ENCODE results near the gene NUPR2. TPM values are rescaled to one million over a fixed set of nuclear protein-coding genes. Genes with fewer than 3 reads are reported as not detected.
"Not testable (repeated sequence)": the region's sequence is repeated elsewhere in the genome, so short reads cannot be mapped to it uniquely, and the experiment has no call there.

Gene NUPR2
- total RNA-seq, 1 experiment from 2014 or later: not detected

DNA sequence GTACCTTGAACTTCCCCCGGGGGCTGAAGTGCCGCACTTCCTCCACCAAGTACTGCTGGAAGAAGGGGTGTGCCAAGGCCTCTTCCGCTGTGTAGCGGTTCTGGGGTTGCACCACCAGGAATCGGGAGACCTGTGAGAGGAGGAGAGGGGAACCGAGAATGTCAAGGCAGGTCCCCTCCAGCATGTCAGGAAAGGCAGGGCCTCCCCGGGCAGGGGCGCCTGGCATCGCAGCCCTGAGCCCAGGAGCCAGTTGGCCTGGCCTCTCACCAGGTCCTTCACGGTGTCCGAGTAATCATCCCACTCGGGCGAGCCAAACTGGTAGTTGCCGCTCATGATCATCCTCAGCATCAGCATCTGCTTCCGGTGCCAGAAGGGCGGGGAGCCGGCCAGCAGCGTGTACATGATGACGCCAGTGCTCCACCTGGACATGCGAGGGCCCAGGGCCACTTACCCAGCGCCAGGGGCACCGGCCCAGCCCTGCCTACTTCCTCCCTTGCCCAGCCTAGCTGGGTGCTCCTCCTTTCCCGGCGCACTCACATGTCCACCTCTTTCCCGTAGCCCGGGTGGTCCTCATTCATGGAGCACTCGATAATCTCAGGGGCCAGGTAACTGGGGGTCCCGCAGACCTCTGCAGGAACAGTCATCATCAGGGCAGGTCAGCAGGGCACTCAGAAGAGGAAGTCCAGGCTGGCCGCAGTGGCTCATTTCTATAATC, 34.4 kb downstream of the NUPR2 start:
- no peaks in the 10 kb centered on the region for H3K9me3 Mint-ChIP-seq (ENCODE audit: unreplicated experiment)
- H3K4me1 Mint-ChIP-seq (ENCODE audit: low read depth, unreplicated experiment): no peaks in the 10 kb centered on the region
- H3K27me3 Mint-ChIP-seq (ENCODE audit: insufficient read depth, unreplicated experiment): no peaks in the 10 kb centered on the region
- Histone ChIP-seq H3K27me3 (replicated peaks; ENCODE audit: control insufficient read depth, insufficient read depth, low read length) (no peaks in the 10 kb centered on the region), H3K4me1 (no peaks in the 10 kb centered on the region), H3K36me3 (ENCODE audit: control insufficient read depth, insufficient read depth, low read length) (peaks cover 1% of the 10 kb centered on the region; the same call in 1 of the 2 replicates), H3K4me3 (ENCODE audit: low read depth, low read length) (no peak overlapping the region), H3K9me3 (no peaks in the 10 kb centered on the region)
- BruUV-seq (replicated peaks): no TSS peak
- POLR2A ChIA-PET: no interaction called here
- H3K27ac Mint-ChIP-seq (ENCODE audit: unreplicated experiment): no peak overlapping the region
- no peak for DNase-seq
- H3K36me3 Mint-ChIP-seq (ENCODE audit: insufficient read depth, unreplicated experiment): peaks cover 7% of the 10 kb centered on the region
- TF ChIP-seq CTCF (IDR thresholded peaks at IDR 0.05; ENCODE audit: insufficient read depth in 1 of 2, low read depth in 1 of 2, low read length in 1 of 2, severe bottlenecking in 1 of 2, unreplicated experiment in 1 of 2): no peak
- CTCF ChIA-PET: no interaction called here
- intact Hi-C loops (cut with micrococcal nuclease; ENCODE audit: unreplicated experiment): no loop called here
- H3K4me3 Mint-ChIP-seq (ENCODE audit: unreplicated experiment): no peak overlapping the region

GRCh38 chr7:56080726-56081435, 35.3 kb downstream of the NUPR2 start:
- not testable (repeated sequence) for H3K9me3 ChIP-seq

DNA sequence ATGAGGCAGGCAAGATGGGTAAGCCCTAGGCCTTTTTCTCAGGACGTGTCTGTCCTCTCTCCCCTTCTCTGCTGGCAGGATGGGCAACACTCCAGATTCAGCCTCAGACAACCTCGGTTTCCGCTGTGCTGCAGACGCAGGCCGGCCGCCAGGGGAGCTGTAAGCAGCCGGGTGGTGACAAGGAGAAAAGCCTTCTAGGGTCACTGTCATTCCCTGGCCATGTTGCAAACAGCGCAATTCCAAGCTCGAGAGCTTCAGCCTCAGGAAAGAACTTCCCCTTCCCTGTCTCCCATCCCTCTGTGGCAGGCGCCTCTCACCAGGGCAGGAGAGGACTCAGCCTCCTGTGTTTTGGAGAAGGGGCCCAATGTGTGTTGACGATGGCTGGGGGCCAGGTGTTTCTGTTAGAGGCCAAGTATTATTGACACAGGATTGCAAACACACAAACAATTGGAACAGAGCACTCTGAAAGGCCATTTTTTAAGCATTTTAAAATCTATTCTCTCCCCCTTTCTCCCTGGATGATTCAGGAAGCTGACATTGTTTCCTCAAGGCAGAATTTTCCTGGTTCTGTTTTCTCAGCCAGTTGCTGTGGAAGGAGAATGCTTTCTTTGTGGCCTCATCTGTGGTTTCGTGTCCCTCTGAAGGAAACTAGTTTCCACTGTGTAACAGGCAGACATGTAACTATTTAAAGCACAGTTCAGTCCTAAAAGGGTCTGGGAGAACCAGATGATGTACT, 36.6 kb downstream of the NUPR2 start:
- ChIA-PET CTCF (no interaction called here), POLR2A (no interaction called here)
- Mint-ChIP-seq H3K9me3 (ENCODE audit: unreplicated experiment) (no peaks in the 10 kb centered on the region), H3K4me3 (ENCODE audit: unreplicated experiment) (no peak overlapping the region), H3K4me1 (ENCODE audit: low read depth, unreplicated experiment) (no peaks in the 10 kb centered on the region), H3K36me3 (ENCODE audit: insufficient read depth, unreplicated experiment) (peaks cover 11% of the 10 kb centered on the region), H3K27ac (ENCODE audit: unreplicated experiment) (no peak overlapping the region), H3K27me3 (ENCODE audit: insufficient read depth, unreplicated experiment) (no peaks in the 10 kb centered on the region)
- no peak for DNase-seq
- TSS peak; percentile 81 for BruUV-seq (replicated peaks)
- peak in 1 of 2 experiments; percentile 24 for TF ChIP-seq CTCF (IDR thresholded peaks at IDR 0.05; ENCODE audit: insufficient read depth in 1 of 2, low read depth in 1 of 2, low read length in 1 of 2, severe bottlenecking in 1 of 2, unreplicated experiment in 1 of 2)
- H3K4me1 ChIP-seq: no peaks in the 10 kb centered on the region
- H3K36me3 ChIP-seq (ENCODE audit: control insufficient read depth, insufficient read depth, low read length): peaks cover 1% of the 10 kb centered on the region; the same call in 1 of the 2 replicates
- intact Hi-C loops (cut with micrococcal nuclease; ENCODE audit: unreplicated experiment): loop anchor here (10.0 kb wide), 2 partner anchors 195 to 335 kb away; partner anchors contain the start of gene ZNF713
- no peak overlapping the region for H3K4me3 ChIP-seq (ENCODE audit: low read depth, low read length)
- H3K27me3 ChIP-seq (replicated peaks; ENCODE audit: control insufficient read depth, insufficient read depth, low read length): no peaks in the 10 kb centered on the region
- no peaks in the 10 kb centered on the region for H3K9me3 ChIP-seq

More at GRCh38 chr7:56080726-56081435, 35.3 kb downstream of the NUPR2 start:
- H3K27ac Mint-ChIP-seq (ENCODE audit: unreplicated experiment); H3K36me3 Mint-ChIP-seq (ENCODE audit: insufficient read depth, unreplicated experiment); H3K9me3 Mint-ChIP-seq (ENCODE audit: unreplicated experiment); BruUV-seq (replicated peaks); H3K36me3 ChIP-seq (ENCODE audit: control insufficient read depth, insufficient read depth, low read length); H3K27me3 Mint-ChIP-seq (ENCODE audit: insufficient read depth, unreplicated experiment); H3K4me3 ChIP-seq (ENCODE audit: low read depth, low read length); CTCF ChIA-PET; H3K27me3 ChIP-seq (replicated peaks; ENCODE audit: control insufficient read depth, insufficient read depth, low read length); POLR2A ChIA-PET; H3K4me1 Mint-ChIP-seq (ENCODE audit: low read depth, unreplicated experiment); DNase-seq; H3K4me1 ChIP-seq; intact Hi-C loops (cut with micrococcal nuclease; ENCODE audit: unreplicated experiment); H3K4me3 Mint-ChIP-seq (ENCODE audit: unreplicated experiment): not testable (repeated sequence)

Measured in Caco-2 (cell line).